ENCODE data around the gene TRPC4.

The TRPC4 gene

GRCh38 chr13:37645181-37645740, 224.3 kb downstream of the TRPC4 start:
- DNase-seq (ENCODE audit: extremely low spot score) = no peak
- ChIA-PET POLR2A (no interaction called here), CTCF (interaction anchor here (0.7 to 0.9 kb wide), 2 partner anchors 10 to 13 kb away, joined by 3 read pairs; no protein-coding TSS in a partner anchor)
- TF ChIP-seq, protein P1, sequence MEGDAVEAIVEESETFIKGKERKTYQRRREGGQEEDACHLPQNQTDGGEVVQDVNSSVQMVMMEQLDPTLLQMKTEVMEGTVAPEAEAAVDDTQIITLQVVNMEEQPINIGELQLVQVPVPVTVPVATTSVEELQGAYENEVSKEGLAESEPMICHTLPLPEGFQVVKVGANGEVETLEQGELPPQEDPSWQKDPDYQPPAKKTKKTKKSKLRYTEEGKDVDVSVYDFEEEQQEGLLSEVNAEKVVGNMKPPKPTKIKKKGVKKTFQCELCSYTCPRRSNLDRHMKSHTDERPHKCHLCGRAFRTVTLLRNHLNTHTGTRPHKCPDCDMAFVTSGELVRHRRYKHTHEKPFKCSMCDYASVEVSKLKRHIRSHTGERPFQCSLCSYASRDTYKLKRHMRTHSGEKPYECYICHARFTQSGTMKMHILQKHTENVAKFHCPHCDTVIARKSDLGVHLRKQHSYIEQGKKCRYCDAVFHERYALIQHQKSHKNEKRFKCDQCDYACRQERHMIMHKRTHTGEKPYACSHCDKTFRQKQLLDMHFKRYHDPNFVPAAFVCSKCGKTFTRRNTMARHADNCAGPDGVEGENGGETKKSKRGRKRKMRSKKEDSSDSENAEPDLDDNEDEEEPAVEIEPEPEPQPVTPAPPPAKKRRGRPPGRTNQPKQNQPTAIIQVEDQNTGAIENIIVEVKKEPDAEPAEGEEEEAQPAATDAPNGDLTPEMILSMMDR (IDR thresholded peaks at IDR 0.05; ENCODE audit: control extremely low read depth, extremely low read depth, low read depth, missing control alignments) = no peak

DNA sequence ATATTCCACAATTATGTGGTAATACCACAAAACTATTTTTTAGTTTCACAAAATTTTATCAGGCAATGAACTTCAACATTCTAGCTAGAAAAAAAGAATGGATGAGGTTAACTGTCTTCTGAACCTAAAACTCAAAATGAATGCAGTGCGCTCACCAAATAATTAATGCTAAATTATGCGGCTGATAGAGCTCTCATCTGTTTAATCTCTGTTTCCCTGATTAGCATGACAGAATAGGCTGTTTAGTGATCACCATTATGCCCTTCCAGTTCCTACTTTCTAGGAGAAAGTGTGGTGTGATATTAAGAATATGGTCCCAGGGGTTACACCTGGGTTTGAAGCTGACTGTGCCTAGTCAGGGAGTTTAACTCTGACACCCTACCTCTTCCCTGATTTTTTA, 228.2 kb downstream of the TRPC4 start:
- no peak for DNase-seq (ENCODE audit: extremely low spot score)
- POLR2A ChIA-PET = no interaction called here

GRCh38 chr13:37640499-37640898, 229.1 kb downstream of the TRPC4 start:
- DNase-seq (ENCODE audit: extremely low spot score) = no peak
- POLR2A ChIA-PET = no interaction called here
- TF ChIP-seq, protein P1 (IDR thresholded peaks at IDR 0.05; ENCODE audit: control extremely low read depth, extremely low read depth, low read depth, missing control alignments) = no peak
- CTCF ChIA-PET = interaction anchor here (1.2 kb wide), 1 partner anchor 12 kb away, joined by 3 read pairs; no protein-coding TSS in a partner anchor

More for the DNA sequence above, 228.2 kb downstream of the TRPC4 start:
- CTCF ChIA-PET = interaction anchor here (2.0 kb wide), 1 partner anchor 13 kb away, joined by 7 read pairs; no protein-coding TSS in a partner anchor
- TF ChIP-seq, protein P1 (IDR thresholded peaks at IDR 0.05; ENCODE audit: control extremely low read depth, extremely low read depth, low read depth, missing control alignments) = no peak

DNA sequence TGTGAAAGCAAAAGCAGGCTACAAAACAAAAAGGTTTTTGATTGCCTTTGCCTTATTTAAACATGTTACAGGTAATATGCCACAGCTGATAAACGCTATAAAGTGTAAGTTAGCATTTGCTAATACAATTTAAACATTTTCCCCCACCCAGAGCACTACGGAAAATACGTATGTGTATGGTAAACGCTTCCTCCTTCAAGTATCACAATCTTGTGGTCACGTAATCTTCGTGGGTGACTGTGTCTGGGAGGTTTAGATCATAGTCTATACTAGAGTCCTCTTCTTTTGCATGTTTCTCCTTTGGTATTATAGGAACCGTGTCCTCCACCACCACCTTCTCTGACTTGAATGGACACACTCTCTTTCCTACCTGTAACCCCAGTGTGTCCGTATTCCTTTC, 232.9 kb downstream of the TRPC4 start:
- no peak for DNase-seq (ENCODE audit: extremely low spot score)
- TF ChIP-seq, protein P1 (IDR thresholded peaks at IDR 0.05; ENCODE audit: control extremely low read depth, extremely low read depth, low read depth, missing control alignments) = no peak
- ChIA-PET POLR2A (no interaction called here), CTCF (no interaction called here)

- TF ChIP-seq, protein P1 (IDR thresholded peaks at IDR 0.05; ENCODE audit: control extremely low read depth, extremely low read depth, low read depth, missing control alignments) = no peak
- ChIA-PET CTCF (interaction anchor here (0.8 to 2.1 kb wide), 5 partner anchors 11 to 20 kb away, joined by 3 to 15 read pairs (median 5); no protein-coding TSS in a partner anchor), POLR2A (no interaction called here)
- no peak for DNase-seq (ENCODE audit: extremely low spot score)
These were observed 237.3 kb downstream of the TRPC4 start for GRCh38 chr13:37632294-37632693.

DNA sequence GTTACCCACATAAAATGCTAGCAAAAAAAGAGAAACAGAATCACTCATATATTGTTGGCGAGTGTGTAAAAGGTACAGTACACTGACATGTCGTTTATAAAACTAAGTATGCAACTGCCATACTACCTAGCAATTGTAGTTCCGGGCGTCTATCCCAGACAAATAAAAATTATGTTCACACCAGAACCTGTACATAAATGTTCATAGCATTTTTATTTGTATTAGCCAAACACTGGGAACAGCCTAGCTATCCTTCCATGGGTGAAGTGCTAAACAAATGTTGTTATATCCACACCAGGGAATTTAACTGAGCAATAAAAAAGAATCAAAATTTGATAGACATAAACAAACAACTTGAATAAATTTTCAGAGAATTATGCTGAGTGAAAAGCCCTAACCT, 242.1 kb downstream of the TRPC4 start:
- no peak for DNase-seq (ENCODE audit: extremely low spot score)
- POLR2A ChIA-PET = no interaction called here
- CTCF ChIA-PET = interaction anchor here (2.7 kb wide), 1 partner anchor 9 kb away, joined by 9 read pairs; no protein-coding TSS in a partner anchor
- TF ChIP-seq, protein P1 (IDR thresholded peaks at IDR 0.05; ENCODE audit: control extremely low read depth, extremely low read depth, low read depth, missing control alignments) = no peak
